ENCODE data around the gene GSS.

The GSS gene

DNA sequence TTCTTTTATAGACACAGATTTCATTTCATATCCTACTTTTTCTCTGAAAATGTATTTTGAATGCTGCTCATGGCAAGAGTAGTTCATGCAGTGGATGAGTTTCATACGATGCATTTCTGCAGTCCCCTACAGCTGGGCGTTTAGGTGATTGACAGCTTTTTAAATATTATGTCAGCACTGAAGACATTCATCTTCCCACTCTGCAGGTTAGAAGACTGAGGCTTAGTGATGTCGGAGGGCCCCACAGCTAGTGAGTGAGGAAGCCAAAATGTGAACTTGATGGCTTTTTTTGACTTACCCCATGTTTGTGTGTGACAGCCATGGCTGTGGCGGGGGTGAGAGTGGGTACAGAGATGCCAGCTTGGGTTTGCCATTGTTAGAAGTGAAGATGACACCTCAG lies 33.5 kb upstream of the GSS start:
- H3K9ac ChIP-seq = no peak overlapping the region
- no peaks in the 10 kb centered on the region for H3K36me3 ChIP-seq (ENCODE audit: control insufficient read depth, insufficient read depth, low read length)
- no peaks in the 10 kb centered on the region for H3K4me1 ChIP-seq
- no peak overlapping the region for H3K4me2 ChIP-seq (ENCODE audit: low read length)
- no peak overlapping the region for H3K27ac ChIP-seq
- H2AFZ ChIP-seq = no peak overlapping the region
- H3K9me3 ChIP-seq (ENCODE audit: control insufficient read depth, low read length) = no peaks in the 10 kb centered on the region
- H3K79me2 ChIP-seq = no peaks in the 10 kb centered on the region
- no peaks in the 10 kb centered on the region for H3K27me3 ChIP-seq (ENCODE audit: control insufficient read depth, insufficient read depth, low read length)
- H3K4me3 ChIP-seq (ENCODE audit: low read depth, low read length) = no peak overlapping the region
- TF ChIP-seq, protein P1, sequence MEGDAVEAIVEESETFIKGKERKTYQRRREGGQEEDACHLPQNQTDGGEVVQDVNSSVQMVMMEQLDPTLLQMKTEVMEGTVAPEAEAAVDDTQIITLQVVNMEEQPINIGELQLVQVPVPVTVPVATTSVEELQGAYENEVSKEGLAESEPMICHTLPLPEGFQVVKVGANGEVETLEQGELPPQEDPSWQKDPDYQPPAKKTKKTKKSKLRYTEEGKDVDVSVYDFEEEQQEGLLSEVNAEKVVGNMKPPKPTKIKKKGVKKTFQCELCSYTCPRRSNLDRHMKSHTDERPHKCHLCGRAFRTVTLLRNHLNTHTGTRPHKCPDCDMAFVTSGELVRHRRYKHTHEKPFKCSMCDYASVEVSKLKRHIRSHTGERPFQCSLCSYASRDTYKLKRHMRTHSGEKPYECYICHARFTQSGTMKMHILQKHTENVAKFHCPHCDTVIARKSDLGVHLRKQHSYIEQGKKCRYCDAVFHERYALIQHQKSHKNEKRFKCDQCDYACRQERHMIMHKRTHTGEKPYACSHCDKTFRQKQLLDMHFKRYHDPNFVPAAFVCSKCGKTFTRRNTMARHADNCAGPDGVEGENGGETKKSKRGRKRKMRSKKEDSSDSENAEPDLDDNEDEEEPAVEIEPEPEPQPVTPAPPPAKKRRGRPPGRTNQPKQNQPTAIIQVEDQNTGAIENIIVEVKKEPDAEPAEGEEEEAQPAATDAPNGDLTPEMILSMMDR (IDR thresholded peaks at IDR 0.05) = no peak

- H3K36me3 ChIP-seq (ENCODE audit: control insufficient read depth, insufficient read depth, low read length) = no peaks in the 10 kb centered on the region
- no peak overlapping the region for H3K27ac ChIP-seq
- H2AFZ ChIP-seq = no peak overlapping the region
- no peak overlapping the region for H3K4me2 ChIP-seq (ENCODE audit: low read length)
- TF ChIP-seq, protein P1 (IDR thresholded peaks at IDR 0.05) = no peak
- no peaks in the 10 kb centered on the region for H3K79me2 ChIP-seq
- no peaks in the 10 kb centered on the region for H3K4me1 ChIP-seq
- H3K4me3 ChIP-seq (ENCODE audit: low read depth, low read length) = no peak overlapping the region
- no peaks in the 10 kb centered on the region for H3K27me3 ChIP-seq (ENCODE audit: control insufficient read depth, insufficient read depth, low read length)
- H3K9me3 ChIP-seq (ENCODE audit: control insufficient read depth, low read length) = no peaks in the 10 kb centered on the region
- H3K9ac ChIP-seq = no peak overlapping the region
These were observed 32.6 kb upstream of the GSS start for GRCh38 chr20:34988191-34988540.

GRCh38 chr20:34987288-34988190 lies 31.9 kb upstream of the GSS start:
- H3K9ac ChIP-seq = no peak overlapping the region
- H3K79me2 ChIP-seq = no peaks in the 10 kb centered on the region
- H3K27me3 ChIP-seq (ENCODE audit: control insufficient read depth, insufficient read depth, low read length) = no peaks in the 10 kb centered on the region
- H3K4me2 ChIP-seq (ENCODE audit: low read length) = no peak overlapping the region
- H3K4me1 ChIP-seq = no peaks in the 10 kb centered on the region
- no peaks in the 10 kb centered on the region for H3K9me3 ChIP-seq (ENCODE audit: control insufficient read depth, low read length)
- no peaks in the 10 kb centered on the region for H3K36me3 ChIP-seq (ENCODE audit: control insufficient read depth, insufficient read depth, low read length)
- TF ChIP-seq, protein P1 (IDR thresholded peaks at IDR 0.05) = no peak
- no peak overlapping the region for H2AFZ ChIP-seq
- H3K4me3 ChIP-seq (ENCODE audit: low read depth, low read length) = no peak overlapping the region
- H3K27ac ChIP-seq = no peak overlapping the region

- Histone ChIP-seq H3K9me3 (ENCODE audit: control insufficient read depth, low read length) (no peaks in the 10 kb centered on the region), H3K4me3 (ENCODE audit: low read depth, low read length) (no peak overlapping the region), H3K9ac (no peak overlapping the region), H3K79me2 (no peaks in the 10 kb centered on the region), H2AFZ (no peak overlapping the region), H3K4me1 (no peaks in the 10 kb centered on the region), H3K27me3 (ENCODE audit: control insufficient read depth, insufficient read depth, low read length) (no peaks in the 10 kb centered on the region), H3K36me3 (ENCODE audit: control insufficient read depth, insufficient read depth, low read length) (no peaks in the 10 kb centered on the region), H3K27ac (no peak overlapping the region), H3K4me2 (ENCODE audit: low read length) (no peak overlapping the region)
- TF ChIP-seq, protein P1 (IDR thresholded peaks at IDR 0.05) = no peak
These were observed 31.0 kb upstream of the GSS start for GRCh38 chr20:34986311-34987287.
